ENCODE results near the gene EYS.
"Not testable (repeated sequence)": the region's sequence is repeated elsewhere in the genome, so short reads cannot be mapped to it uniquely, and the experiment has no call there.

Gene EYS

GRCh38 chr6:63888416-63888815 is 1818.6 kb downstream of the EYS start:
- DNase-seq (ENCODE audit: low read depth) = no peak

- DNase-seq (ENCODE audit: low read depth) = not testable (repeated sequence)
These were observed 1819.2 kb downstream of the EYS start for GRCh38 chr6:63887804-63888203.

GRCh38 chr6:63887002-63887751 is 1819.8 kb downstream of the EYS start:
- no peak for DNase-seq (ENCODE audit: low read depth)

GRCh38 chr6:63886341-63886740 is 1820.7 kb downstream of the EYS start:
- no peak for DNase-seq (ENCODE audit: low read depth)

GRCh38 chr6:63883597-63883996 is 1823.4 kb downstream of the EYS start:
- no peak for DNase-seq (ENCODE audit: low read depth)

GRCh38 chr6:63882208-63882607 is 1824.8 kb downstream of the EYS start:
- no peak for DNase-seq (ENCODE audit: low read depth)

GRCh38 chr6:63881791-63882190 is 1825.2 kb downstream of the EYS start:
- DNase-seq (ENCODE audit: low read depth) = no peak

- DNase-seq (ENCODE audit: low read depth) = no peak
These were observed 1834.8 kb downstream of the EYS start for GRCh38 chr6:63872233-63872632.

- no peak for DNase-seq (ENCODE audit: low read depth)
These were observed 1838.7 kb downstream of the EYS start for GRCh38 chr6:63868351-63868750.

GRCh38 chr6:63864671-63865318 is 1842.2 kb downstream of the EYS start:
- no peak for DNase-seq (ENCODE audit: low read depth)

- no peak for DNase-seq (ENCODE audit: low read depth)
These were observed 1843.0 kb downstream of the EYS start for GRCh38 chr6:63864061-63864460.

GRCh38 chr6:63862486-63863198 is 1844.4 kb downstream of the EYS start:
- no peak for DNase-seq (ENCODE audit: low read depth)

- DNase-seq (ENCODE audit: low read depth) = no peak
These were observed 1847.5 kb downstream of the EYS start for GRCh38 chr6:63859528-63859927.

- no peak for DNase-seq (ENCODE audit: low read depth)
These were observed 1848.3 kb downstream of the EYS start for GRCh38 chr6:63858691-63859090.

- DNase-seq (ENCODE audit: low read depth) = no peak
These were observed 1850.8 kb downstream of the EYS start for GRCh38 chr6:63856271-63856670.

- DNase-seq (ENCODE audit: low read depth) = no peak
These were observed 1862.7 kb downstream of the EYS start for GRCh38 chr6:63844287-63844686.

- DNase-seq (ENCODE audit: low read depth) = no peak
These were observed 1867.5 kb downstream of the EYS start for GRCh38 chr6:63839485-63839884.

- DNase-seq (ENCODE audit: low read depth) = not testable (repeated sequence)
These were observed 1878.3 kb downstream of the EYS start for GRCh38 chr6:63828678-63829077.

GRCh38 chr6:63824722-63825121 is 1882.3 kb downstream of the EYS start:
- DNase-seq (ENCODE audit: low read depth) = no peak

- no peak for DNase-seq (ENCODE audit: low read depth)
These were observed 1885.6 kb downstream of the EYS start for GRCh38 chr6:63821442-63821841.

GRCh38 chr6:63819831-63820230 is 1887.2 kb downstream of the EYS start:
- no peak for DNase-seq (ENCODE audit: low read depth)

- no peak for DNase-seq (ENCODE audit: low read depth)
These were observed 1889.5 kb downstream of the EYS start for GRCh38 chr6:63817492-63818050.

GRCh38 chr6:63816982-63817436 is 1890.0 kb downstream of the EYS start:
- no peak for DNase-seq (ENCODE audit: low read depth)

Measured in HS-27A (cell line).